ENCODE data around the gene CYP27B1.
"Not testable (repeated sequence)": the region's sequence is repeated elsewhere in the genome, so short reads cannot be mapped to it uniquely, and the experiment has no call there.

The CYP27B1 gene

DNA sequence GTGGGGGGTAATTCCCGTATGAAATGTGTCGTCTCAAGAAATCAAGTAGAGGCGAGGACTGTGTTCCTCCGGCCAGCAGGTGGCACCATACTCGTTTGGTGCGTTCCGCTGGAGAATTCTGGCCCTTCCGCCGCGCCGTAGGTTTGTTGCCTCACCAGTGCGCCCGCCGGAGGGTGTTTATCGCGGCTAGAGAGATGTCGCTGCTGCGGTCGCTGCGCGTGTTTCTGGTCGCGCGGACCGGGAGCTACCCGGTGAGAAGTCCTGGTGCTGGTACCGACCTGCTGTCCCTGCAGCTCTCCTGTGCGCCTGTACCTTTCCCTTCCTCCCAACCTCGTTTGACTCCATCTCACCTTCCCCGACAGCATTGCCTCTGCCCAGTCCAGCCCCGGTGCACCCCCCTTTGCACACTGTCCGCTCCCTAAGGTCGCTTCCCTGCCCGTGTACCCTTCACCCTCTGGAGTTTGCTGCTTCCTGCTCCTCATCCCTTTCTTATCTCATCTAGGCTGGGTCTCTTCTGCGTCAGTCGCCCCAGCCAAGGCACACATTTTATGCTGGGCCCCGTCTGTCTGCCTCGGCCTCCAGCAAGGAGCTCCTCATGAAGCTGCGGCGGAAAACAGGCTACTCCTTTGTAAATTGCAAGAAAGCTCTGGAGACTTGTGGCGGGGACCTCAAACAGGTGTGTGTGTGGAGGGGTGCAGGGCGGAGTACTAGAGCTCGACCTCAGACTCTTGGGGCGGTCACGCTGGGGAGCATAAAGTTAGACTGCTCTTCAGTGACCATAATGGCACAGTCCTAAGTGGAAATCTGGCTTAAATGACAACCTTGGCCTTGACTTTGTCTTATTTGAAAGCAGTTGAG is 16.0 kb upstream of the CYP27B1 start, which contains the start of gene TSFM:
TSS of gene TSFM (plus strand) at position 180 of the 858 bp plus-strand sequence. CDS start at position 195, 15 bp downstream.
- peak; percentile 96 for DNase-seq

- no peak for DNase-seq
Observed at GRCh38 chr12:57782243-57782607, 15.3 kb upstream of the CYP27B1 start.

DNA sequence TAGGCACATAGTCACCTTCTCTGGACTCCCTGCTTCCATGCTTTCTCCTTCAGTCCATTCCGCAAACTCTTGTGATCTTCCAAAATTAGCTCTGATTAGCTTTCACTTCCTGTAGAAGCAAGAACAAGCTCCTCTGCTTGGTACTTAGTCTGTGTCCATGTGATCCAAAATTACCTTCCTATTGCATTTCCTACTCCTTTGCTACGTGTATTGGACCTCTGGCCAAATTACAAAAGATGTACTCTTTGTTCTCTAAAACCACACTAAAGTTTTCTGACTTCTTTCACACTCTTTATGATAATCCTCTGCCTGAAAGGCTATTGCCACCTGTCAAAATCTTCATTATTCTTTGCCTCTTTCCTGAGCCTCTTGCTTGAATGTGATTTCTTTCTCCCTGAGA is 14.9 kb upstream of the CYP27B1 start:
- no peak for DNase-seq

DNA sequence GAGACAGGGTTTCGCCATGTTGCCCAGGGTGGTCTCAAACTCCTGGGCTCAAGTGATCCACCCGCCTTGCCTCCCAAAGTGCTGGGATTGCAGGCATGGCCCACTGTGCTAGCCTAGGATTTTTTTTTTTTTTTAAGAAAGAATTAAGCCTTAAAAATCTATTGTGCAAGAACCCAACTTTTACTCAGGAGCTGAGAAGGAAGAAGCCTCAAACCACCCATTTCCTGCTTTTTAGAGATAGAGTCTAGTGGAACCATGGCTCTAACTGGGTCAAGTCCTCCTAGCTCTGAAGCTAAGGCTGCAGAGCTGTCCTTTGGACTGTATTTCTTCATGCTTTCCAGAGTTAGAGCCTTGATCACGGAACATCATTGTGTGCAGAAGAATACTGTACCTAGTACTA is 14.4 kb upstream of the CYP27B1 start:
- DNase-seq = peak; percentile 56 to 57

GRCh38 chr12:57780284-57780897 is 13.5 kb upstream of the CYP27B1 start:
- DNase-seq = no peak

- DNase-seq = no peak
Observed at GRCh38 chr12:57779736-57780135, 12.9 kb upstream of the CYP27B1 start.

- DNase-seq = peak in 1 of 2 donors; percentile 31
Observed at GRCh38 chr12:57777911-57778310, 11.0 kb upstream of the CYP27B1 start.

DNA sequence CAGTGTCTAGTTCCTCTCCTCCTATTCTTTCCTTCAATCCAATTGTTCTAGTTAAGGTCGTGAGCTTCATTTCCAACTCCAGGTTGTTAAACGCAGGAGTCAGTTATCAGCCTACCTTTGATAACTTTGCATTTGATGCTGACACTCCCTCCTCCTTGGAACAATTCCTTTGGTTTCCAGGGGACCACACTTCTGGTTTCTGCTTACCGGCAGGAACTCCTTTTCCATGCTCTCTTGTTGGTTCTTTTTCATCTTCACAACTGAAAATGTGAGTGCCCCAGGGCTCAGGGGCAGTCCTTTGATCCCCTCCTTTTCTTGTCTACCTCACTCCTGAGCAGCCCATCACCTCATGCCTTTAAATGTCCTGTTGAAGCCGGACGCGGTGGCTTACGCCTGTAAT is 10.5 kb upstream of the CYP27B1 start:
- DNase-seq = no peak

DNA sequence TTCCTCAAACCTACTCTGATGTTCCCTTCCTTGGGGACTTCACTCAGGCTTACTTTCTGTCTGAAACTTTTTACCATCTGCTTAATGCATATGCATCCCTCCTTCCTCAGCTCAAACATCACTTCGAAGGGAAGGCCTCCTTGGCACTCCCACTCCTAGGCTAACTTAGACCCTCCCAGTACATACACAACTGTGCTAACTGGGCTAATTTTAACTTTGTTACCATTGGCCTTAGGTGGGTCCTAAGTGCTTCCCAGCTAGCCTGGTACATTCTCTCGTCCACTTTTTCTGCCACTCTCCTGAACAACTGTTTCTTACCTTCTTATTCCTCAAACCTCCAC is 9.3 kb upstream of the CYP27B1 start:
- DNase-seq = no peak

DNA sequence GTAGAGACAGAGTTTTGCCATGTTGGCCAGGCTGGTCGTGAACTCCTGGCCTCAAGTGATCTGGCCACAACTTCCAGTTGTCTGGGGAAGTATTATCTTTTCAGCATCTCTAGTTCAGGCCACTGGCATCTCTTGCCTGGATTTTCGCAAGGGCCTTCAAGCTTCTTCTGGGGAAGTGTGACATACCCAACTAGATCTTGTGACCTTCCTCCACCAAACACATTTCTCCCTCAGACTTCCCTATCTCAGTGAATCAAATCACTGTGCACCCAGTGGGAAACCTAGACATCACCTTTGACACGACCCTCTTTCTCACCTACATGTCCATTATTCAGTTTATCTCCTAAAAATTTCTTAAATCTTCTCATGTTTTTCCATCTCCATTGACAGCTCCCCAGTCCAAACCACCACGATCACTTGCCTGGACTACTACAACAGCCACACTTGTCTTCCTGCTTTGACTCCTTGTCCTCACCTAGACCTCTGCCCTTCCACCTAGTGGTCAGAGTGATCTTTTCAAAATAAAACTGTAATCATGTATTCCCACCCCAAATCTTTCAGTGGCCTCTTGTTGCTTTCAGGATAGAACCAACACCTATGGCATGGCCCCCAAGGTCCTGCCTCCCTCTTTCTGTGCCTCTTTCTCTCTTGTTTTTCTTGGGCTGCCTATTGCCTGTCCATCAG is 8.8 kb upstream of the CYP27B1 start:
- peak; percentile 91 for DNase-seq

DNA sequence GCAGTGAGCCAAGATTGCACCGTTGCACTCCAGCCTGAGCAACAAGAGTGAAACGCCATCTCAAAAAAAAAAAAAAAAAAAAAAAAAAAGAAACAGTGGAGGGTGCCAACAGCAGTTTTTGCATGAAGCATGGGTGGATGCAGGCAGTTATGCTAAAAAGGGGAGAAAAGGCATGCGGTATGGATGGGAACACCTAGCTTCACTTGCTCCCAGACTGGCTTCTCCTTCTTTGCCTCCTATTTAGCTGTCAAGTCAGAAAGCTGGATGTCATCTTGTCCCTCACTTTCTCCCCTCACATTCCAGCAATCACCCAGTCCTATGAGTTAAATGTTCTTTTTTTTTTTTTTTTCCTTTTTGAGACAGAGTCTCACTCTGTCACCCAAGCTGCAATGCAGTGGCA is 8.2 kb upstream of the CYP27B1 start:
- DNase-seq = no peak

GRCh38 chr12:57774634-57775033 is 7.8 kb upstream of the CYP27B1 start:
- not testable (repeated sequence) for DNase-seq

- DNase-seq = peak; percentile 49 to 69
Observed at GRCh38 chr12:57772429-57773322, 5.8 kb upstream of the CYP27B1 start, which contains the start of gene EEF1AKMT3. TSS of gene EEF1AKMT3 (plus strand) at chr12:57772614. CDS start at chr12:57772725, 111 bp downstream.

- DNase-seq = peak; percentile 98
Observed at GRCh38 chr12:57771873-57772428, 5.1 kb upstream of the CYP27B1 start, which contains the start of gene METTL1. TSS of gene METTL1 (minus strand) at chr12:57772105. CDS start at chr12:57772083, 22 bp downstream.

DNA sequence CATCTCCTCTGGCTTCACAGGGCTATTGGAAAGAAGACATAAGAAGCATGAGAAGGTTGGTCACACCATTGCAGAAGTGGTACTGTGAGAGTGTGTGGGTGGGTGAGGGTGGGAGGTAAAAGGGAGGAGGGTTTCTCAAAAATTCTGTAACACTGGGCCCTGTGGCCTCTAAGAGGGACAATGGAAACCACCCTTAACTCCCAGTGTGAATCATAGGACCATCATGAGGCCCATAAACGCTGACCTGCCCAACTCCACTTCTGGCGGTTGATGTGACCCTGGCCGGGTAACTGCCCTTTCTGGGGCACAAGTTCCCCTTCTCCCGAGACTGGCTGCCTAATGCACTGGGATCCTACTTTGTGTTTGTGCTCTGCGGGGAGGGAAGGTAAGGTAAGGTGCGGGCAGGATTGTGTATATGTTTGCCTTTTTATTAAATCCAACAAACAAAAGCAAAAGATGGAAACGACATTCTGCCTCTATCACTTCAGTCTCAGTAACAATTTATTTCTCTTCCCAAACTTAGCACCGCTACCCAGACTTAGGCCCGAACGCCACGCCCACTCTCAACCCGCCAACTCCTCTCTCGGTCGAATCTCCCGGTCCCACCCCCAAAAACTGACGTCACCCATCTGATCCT is 4.5 kb upstream of the CYP27B1 start:
- peak; percentile 88 to 95 for DNase-seq

- peak in 1 of 2 donors; percentile 39 for DNase-seq
Observed at GRCh38 chr12:57770734-57771133, 3.9 kb upstream of the CYP27B1 start.

DNA sequence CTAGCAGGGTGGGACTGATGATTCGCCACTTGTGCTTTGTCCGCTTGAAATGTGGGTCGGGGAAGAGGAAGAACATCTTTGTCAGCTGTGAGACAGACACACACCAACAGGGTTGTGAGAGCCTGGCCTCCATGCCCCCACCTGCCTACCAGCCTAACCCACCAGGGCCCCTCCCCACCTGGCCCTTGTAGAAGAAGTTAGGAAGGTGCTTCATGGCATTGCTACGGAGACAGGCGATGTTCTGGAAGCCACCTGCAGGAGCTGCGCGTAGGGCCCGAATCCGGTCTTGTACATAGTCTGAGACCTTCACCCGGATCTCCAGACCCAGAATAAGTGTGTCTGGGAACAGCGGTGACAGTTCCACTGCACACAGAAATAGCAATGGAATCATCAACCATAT is 2.7 kb upstream of the CYP27B1 start:
- DNase-seq = no peak

GRCh38 chr12:57767876-57768275 is 998 bp upstream of the CYP27B1 start:
- DNase-seq = no peak

DNA sequence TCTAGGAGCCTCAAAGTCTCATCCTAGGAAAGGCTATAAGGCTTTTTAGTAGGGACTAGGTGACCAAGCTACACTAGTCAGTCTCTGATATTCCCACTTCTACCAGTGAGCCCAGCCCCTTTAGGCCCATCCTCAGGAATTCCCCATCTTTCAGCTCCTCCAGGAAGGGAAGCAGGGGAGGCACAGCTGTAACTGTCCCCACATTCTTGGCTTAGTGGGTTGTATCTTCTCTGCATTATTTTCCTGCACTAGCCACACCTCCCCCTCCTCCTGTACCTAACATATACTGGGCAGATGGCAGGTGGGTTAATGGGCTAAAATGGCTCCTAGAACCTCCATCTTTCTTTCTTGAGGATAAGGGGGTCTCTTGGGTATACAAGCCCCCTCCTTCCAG is 424 bp upstream of the CYP27B1 start:
- DNase-seq = no peak

DNA sequence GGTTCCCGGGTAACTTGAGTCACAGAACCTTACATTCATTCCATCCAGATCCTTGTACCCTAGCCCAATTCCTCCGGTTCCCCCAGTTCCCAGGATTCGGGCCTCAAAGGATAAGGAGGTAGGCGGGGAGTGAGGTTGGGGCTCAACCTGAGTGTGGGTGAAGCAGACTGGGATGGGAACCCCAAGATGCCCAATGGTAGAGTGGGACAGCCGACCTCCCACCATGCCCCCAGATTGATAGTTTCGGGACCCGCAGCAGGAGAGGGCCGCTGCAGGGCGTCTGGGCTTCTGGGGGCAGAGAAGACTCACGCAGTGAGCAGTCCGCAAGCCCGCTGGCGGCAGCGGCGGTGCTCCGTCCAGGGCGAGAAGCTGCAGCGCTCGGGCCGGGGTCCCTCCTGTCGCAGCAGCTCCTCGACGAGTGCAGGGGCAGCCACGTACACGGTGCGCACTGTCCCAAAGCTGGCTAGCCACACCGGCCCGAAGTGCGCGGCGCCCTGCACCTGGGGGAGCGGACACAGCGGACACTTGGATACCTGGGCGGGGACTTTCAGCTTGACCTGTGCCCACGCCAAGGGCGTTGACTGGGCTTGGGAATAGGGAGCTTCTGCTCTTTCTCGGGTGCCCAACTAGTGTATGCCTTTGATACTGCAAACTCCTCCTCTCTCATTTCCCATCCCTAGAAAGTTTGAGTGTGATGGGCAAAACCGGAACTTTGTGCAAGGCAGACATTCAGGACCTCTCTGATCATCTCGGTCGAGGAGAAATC is 997 bp downstream of the CYP27B1 start:
- peak in 1 of 2 donors; percentile 35 for DNase-seq
